ENCODE results near the gene FXYD6.
"Not testable (repeated sequence)": the region's sequence is repeated elsewhere in the genome, so short reads cannot be mapped to it uniquely, and the experiment has no call there.

FXYD6 gene, protein sequence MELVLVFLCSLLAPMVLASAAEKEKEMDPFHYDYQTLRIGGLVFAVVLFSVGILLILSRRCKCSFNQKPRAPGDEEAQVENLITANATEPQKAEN

DNA sequence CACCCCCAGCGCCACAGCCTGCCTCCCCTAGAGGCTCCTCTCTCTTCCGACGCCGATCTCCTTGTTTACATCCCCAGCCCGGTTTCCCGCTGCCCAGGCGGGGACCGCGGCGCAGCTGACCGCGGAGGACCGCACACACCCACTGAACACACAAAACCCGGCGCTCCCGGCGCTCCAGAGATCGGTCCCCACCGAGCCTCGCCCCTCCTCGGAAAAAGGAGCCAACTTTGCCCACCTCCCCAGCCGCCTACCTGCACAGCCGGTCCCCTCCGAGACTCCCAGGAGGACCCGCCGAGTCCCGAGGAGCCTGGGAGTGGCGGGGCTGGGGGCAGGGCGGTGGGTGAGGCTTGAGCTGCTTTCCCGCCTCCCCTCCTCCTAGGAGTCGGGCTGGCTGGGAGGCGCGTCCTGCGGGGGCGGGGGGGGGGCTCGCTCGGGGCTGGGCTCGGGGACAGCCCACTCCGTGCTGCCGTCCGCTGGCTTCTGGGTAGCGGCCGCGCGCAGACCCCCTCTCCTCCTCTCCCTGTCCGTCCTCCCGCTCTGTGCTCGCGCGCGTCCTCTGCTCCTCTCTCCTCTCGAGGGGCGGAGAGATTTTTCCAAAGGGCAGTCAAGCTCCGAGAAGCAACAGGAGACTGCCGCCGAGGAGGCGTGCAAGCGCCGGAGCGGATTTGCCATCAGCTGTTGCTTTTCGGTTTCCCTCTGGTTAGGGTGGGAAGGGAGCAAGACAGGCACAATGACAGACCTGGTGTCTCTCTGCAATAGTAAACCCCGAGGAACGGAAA, at the start of gene FXYD6:
FXYD6 (minus strand) TSS at position 318 of the 779 bp plus-strand sequence. CDS start 33,882 bp downstream, outside the sequence.
- DNase-seq (ENCODE audit: low spot score) = peak; percentile 58

DNA sequence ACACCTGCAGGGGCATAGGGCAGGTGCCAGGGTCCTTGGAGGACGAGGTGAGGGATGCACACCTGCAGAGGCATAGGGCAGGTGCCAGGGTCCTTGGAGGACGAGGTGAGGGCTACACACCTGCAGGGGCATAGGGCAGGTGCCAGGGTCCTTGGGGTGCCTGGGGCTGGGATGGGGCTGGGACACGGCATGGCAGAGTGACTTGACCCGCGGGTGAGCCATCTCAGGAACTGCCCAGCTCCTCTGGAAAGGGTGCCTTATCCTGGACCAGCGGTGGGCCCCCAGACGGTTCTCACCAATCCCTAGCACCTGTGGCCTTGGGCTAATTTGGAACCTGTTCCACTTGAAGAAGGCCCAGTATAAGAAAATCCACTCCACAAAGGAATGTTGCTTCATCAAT, 49.7 kb upstream of the FXYD6 start:
- DNase-seq (ENCODE audit: low spot score) = not testable (repeated sequence)

DNA sequence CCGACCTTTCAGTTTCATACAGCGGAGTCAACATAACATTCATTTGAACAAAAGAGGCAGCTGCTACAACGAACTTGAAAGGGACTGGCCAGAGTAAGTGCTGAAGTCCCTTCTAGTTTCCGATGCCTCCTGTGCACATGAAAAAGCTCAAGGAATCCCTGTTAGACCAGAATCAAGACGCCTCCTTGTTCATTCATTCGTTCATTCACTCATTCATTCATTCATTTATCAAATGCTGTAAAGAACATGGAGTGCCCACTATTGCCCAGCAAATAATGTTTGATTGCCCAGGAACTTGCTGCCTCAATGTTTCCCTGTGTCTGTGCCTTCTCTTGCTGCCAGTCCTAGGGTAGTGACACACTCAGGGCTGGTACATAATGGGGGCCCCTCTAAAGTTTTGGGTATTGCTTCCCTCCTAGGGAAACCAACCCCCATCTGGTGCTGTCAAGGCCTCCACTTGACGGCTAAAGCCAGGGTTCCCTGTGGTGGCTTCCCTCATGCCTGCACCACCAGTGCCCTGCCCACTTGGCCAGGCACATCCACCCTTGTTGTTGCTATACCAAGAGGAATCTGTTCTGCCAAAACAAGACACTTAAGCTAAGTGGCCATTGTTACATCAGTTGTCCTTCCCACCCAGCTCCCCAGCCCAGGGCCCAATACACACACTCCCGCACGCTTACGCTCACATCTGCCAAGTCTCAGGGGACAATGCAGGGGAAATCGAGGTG, 48.9 kb upstream of the FXYD6 start:
- DNase-seq (ENCODE audit: low spot score) = no peak

DNA sequence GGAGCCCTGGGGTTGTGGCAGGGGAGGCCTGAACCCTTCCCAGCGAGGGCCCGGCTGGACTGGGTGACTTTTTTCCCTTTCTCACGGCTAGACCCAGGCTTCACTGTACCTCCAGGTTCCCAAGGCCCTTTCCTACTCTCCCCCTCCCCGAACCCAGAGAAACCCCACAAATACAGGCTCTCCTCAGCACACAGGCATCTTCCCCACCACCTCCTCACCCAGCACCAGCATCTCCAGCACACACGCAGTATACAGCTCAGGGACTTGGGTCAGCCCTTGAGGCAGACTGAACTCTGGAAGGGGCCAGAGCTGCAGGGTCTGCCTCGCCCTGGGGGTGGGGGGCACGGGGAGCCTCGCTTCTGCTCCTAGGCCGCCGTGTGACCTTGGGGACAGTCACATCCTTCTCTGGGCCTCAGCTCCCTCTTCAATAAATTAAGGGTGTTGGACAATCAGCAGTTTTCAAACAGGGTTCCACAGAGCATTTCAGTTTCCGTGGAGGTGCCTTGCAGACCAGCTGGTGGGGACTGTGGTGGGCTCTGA, 48.2 kb upstream of the FXYD6 start:
- no peak for DNase-seq (ENCODE audit: low spot score)

DNA sequence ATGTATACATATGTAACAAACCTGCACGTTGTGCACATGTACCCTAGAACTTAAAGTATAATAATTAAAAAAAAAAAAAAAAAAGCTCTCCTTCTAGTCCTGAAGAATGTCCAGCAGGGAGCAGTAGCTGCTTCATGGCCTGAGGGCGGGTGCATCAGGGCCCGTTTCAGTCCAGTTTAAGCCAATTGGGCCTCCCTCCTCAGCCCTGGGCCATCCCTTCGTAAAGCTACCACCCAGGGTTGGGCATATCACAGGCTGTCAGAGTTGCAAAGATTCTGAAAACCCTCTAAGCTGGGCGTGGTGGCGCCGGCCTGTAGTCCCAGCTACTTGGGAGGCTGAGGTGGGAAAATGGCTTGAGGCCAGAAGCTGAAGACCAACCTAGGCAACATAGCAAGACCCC, 47.3 kb upstream of the FXYD6 start:
- no peak for DNase-seq (ENCODE audit: low spot score)

DNA sequence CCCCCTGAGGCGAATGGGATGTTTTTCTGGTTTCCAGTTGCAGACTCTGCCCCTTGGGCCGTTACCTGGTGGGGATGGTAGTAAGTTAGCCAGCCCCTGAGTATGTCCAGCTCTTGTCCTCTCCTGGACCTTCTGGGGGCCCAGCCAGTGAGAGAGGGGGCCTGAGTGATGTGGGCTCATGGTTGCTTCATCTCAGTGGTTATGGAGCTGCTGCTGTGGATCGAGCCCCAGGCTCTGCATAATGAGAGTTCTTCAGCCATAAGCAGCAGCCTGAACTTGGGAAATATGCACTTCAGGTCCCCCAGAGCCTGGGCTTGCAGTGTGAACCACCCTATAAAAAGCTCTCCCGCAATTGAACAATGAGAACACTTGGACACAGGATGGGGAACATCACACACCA, 46.8 kb upstream of the FXYD6 start:
- no peak for DNase-seq (ENCODE audit: low spot score)

DNA sequence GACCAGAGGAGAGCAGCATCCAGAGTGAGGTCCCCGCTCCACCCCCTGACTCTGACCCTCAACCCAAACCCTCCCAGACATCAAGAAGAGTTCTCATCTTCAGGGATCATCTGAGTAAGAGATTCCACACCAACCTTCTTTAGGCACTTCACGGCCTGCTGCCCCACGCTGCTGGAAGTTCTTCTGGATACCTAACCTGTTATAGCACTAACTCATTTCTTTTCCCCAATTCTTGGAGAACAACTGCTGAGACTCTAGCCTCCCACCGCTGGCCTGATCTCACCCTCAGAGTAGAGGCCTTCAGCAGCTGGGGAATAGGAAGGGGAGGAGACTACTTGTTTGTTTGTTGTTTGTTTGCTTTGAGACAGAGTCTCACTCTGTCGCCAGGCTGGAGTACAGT, 45.4 kb upstream of the FXYD6 start:
- no peak for DNase-seq (ENCODE audit: low spot score)

DNA sequence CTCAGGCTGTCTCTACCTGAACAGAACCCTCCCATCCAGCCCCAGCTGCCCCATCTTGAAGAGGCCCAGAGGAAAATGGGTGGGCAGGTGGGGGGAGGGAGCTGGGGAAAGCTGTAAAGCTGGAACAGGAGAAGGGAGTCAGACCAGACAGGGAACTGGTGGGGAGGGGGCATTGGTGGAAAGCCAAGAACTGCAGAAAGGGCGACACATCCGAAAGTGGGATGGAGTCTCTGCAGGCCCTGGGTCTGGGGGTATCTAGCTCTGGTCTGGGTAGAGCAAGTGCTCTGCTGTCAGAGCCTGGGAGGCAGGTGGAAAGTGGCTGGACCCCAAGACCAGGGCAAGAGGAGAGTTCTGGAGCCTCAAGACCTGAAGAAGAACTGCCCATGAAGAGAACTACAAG, 45.0 kb upstream of the FXYD6 start:
- no peak for DNase-seq (ENCODE audit: low spot score)

DNA sequence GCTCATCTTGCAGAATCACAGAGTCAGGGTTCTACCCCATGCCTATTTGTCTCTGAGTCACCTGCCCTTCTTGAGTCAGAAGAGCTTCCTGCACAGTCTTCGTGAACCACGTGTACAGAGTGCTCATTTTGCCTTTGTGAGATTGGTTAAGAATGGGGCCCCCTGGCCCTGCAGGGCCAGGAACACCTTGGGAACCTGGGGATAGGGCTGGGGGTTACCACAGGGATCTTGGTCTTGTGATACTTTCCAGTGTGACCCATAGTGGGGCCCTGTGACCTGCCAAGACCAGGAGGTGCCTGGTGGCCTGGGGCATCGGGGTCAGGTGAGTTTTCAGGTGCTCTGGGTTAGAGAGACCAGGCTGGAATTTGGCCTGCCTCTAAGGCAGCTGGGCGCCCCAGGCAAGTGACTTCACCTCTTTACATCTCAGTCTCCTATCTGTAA, 43.3 kb upstream of the FXYD6 start:
- DNase-seq (ENCODE audit: low spot score) = no peak

DNA sequence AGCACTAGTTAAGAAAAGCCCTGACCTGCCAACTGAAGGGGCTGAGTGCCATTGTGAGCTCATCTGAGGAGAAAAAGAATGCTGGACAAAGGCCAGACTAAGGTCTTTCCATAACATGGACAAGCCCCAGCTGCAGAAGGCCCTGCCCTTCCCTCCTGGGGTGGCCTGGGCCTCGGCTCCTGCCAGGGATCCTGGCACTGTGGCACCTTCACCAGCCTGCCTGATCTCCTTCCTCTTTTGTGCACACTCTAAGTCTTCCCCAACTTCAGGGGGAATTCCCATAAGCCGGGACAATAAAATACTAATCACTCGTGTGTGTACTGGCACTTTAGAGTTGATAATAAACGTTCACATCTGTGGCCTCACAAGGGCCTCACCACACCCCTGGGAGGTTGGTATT, 42.9 kb upstream of the FXYD6 start:
- DNase-seq (ENCODE audit: low spot score) = no peak

DNA sequence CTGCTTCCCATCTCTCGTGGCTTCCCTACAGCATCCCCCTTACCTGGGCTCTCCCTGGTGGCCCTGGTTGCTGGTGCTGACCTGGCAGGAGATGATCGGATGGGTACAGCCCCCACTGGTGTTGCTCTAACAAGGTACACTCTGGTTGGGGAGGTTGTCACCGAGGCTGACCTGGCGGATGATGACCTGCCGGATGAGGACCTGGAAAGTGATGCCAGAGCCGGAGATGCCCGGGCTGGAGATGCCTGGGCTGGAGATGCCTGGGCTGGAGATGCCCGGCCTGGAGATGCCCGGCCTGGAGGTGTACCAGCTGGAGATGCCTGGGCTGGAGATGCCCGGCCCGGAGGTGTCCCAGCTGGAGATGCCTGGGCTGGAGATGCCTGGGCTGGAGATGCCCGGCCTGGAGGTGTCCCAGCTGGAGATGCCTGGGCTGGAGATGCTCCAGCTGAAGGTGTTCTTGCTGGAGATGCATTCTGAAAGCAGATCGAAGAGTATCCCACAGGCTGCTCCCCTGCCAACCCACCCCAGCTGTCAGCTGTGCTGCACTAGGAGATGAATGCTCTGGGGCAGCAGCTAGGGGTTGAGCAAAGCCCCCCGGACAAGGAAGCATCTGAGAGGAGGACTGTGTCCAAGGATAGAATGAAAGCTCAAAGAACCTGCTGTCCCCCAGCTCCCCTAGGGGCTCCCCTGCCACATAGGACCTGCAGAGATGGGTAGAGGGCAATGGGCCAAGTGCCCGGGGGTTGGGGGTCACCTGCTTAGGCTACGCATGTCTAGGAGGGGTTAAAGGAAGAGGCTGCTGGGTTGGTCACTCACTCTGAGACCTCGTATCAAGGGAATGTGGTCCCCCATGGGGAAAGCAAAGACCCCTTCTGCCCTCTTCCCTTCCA, 42.2 kb upstream of the FXYD6 start:
- no peak for DNase-seq (ENCODE audit: low spot score)

DNA sequence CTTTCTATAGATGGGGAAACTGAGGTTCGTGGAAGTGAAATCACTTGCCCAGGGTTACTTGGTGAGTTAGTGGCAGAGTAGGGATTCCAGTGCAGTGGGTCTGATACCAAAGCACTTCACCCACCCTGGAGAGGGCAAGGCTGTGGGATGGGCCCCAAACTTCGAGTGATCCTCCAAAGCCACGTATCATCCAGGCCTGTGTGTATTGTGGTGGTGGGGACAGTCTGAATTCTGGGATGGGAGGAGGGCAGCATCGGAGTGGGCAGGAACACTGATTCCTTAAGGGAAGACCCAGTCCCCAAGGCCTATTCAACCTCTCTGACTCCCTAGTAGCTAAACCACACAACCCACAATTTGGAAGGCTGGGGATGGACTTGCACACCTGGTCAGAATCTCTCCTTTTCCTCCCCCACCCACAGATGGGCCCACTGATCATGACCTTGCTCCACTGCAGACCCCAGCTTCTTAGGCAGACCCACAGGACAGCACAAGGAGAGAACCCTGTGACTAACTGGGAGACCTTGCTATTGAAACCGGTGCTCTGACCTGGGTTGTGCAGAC, 41.2 kb upstream of the FXYD6 start:
- no peak for DNase-seq (ENCODE audit: low spot score)

DNA sequence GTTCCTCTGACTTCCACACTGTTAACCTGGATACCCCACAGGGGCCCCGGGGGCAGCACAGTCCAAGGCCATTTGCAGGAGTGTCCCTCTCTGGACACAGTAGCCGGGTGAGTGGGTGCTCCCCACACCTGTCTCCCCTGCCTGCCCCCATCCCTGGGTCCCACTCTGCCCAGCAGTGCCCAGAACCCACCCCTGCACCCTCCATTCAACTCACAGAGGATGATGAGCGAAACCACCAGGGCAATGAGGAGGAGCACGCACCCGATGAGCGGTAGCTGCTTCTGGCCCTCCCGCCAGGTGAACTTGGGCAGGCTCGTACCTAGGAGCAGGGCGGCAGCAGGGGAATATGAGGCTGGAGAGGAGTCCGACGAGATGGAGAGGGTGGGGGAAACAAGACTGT, 40.5 kb upstream of the FXYD6 start:
- no peak for DNase-seq (ENCODE audit: low spot score)

DNA sequence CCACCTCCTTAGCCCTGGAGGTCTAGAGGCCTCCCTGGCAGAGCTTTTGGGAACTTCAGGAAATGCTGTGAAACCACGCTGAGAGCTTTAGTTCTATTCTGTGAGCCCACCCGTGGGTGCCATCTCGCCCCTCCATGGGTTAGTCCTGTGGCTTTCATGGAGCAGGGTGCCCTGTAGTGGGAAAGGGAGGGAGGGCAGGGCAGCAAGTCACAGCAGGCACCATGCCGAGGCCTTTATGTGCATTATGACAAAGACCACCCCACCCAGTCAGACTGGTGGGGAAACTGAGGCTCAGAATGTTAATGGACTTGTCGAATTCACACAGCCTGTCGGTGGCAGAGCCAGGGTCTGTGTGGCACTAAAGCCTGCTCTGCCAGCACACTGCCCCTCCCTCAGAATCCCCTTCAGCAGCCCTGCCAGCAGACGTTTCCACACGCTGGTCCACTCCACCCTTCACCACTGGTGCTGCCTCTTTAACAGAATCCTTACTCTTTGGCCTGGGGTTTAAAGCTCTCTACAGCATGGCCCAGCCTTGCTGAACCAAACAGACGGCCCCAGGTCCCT, 39.3 kb upstream of the FXYD6 start:
- no peak for DNase-seq (ENCODE audit: low spot score)

DNA sequence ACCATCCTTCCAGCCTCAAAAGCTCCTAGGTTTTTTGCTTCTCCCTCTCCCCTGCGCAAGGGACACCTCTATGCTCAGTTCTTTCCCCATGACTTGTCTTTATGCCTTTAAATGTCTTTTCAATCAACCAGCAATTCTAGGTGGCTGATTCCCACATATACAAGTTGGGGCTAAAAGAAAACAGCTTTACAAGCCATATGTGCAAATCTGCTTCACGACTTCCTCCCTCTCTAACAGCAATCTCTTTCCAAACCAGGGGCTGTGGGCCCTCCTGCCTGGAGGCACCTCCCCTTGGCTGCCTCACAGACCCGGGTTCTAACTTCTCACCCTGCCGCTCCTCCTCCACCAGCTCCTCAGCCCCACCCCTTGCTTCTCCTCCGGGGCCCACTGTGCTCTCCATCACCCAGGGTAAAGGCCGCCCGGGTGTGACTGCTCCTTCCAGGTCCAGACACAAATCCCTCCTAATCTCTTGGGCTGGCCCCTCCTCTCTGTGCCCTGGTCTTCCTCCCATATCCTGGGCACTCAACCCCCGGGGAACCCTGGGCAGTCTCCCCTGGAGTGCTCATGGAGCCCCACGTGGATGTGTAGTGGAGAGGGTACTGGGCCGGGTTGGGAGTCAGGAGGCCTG, 38.6 kb upstream of the FXYD6 start:
- DNase-seq (ENCODE audit: low spot score) = no peak

DNA sequence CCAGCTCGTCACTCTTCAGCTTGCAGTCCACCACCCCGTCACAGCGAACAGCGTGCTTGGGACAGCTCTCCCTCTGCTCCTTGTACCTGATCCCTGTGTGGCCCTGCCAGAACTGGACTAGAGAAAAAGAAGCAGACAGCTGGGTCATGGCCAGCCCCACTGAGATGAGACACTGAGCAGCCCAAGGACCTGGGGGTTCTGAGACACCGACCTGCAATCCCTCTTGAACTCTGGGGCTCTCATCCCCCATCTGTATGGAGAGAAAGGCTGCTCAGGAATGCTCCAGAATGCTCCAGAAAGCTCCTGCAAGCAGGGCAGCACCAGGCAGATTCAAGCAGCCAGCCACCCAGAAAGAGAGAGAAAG, 37.9 kb upstream of the FXYD6 start:
- DNase-seq (ENCODE audit: low spot score) = no peak

DNA sequence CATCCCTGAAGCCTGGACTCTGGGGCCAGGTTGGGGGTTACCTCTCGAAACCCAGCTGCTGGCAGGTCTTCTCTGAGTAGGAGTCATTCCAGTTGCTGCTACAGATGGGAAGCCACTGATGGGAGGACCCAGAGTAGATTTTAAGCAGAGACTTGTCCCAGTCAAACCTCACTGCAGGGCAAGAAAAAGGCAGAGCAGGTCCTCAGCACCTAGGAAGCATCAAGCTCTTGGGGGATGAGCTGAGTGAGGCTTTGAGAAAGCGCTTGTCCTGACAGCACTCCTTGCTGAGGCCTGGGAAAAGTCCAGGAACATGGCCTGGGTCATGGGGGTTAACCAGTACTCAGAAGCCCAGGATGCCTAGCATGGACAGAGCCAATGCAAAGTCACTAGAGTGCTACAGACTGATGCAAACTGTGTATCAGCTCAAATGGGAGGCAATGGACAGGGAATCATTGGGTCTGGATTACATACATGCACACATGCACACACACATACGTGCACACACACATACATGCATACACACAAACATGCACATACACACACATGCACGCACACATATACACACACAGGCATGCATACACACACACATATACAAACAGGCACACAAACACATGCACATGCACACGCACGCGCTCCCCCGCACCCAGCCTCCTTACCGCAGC, 37.4 kb upstream of the FXYD6 start:
- no peak for DNase-seq (ENCODE audit: low spot score)

DNA sequence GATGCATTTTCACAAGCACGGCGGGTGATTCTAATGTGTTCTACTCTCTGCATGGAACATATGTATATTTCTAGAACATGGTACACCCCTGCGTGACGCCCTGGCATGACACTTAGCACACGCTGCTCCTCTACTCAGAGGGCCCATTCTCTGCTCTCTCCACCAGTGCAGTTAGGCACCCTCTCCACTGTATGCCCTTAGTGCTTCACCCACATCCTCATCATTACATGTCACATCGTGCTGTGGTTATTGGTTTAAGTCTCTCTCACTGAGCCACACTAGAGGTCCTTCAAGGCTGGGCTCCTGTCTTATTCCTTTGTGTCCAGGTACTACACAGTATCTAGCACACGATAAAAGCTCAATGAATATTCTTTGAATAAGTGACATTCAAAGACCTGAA, 36.0 kb upstream of the FXYD6 start:
- DNase-seq (ENCODE audit: low spot score) = no peak

DNA sequence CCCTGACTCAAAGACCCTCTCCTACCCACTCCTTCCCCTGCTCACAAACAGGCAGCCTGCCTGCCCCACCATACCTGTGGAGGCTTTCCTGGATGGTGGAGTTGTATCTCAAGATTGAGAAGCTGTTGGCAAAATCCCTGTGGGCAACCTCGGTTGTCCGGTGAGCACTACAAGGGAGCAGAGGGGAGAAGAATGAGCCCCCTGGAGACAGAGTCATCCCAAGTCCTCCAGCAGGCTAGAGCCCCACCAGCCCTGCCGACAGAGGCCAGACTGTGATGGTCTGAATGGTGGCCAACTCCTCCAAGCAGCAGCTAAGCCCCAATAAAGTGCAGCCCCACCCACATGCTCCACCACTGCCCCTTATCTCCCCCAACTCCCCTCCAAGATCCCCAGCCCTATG, 35.2 kb upstream of the FXYD6 start:
- no peak for DNase-seq (ENCODE audit: low spot score)

DNA sequence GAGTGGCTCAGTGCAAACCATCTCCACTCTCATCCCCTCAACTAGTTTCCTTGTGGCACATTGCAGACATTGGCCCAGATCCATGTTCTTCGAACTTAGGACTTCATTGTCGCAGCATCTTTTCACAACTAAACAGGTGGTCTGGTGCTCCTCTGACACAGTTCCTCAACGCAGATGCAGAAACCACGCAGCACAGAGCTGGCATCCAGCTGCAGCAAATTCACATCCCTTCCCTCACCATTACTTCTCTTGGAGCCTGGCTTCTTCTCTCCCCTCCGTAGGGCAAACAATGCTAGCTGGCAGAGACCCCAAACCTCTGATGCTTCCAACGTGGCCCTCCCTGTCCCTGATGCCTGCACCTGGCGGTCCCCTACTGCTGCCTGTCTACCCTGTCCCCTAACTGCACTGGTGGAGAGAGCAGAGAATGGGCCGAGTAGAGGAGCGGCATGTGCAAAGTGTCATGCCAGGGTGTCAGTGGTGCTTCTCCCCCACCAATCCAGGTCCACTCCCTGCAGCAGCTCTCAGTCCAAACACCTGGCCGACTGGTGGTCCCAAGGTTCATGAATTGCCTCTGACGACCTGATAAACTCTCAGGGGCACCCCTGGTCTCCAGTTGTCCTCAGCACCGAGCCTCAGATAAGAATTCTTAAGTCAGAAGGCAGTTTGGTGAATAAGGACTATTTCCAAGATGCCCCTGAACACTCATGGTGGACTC, 34.6 kb upstream of the FXYD6 start:
- DNase-seq (ENCODE audit: low spot score) = no peak
